T-helper 2 cell (primary cell): Measurements from ENCODE around the gene ARHGAP26.
A peak's percentile ranks its signal among the peaks of the same experiment; 100 is the strongest.
"Not testable (repeated sequence)": the region's sequence is repeated elsewhere in the genome, so short reads cannot be mapped to it uniquely, and the experiment has no call there.

Experiments used
- DNase-seq, 5 experiments: peaks; one replicate each; pipeline versions ENCODE4 v3.0.0 to v3.0.0-alpha.2; 2012 to 2022

Gene ARHGAP26

DNA sequence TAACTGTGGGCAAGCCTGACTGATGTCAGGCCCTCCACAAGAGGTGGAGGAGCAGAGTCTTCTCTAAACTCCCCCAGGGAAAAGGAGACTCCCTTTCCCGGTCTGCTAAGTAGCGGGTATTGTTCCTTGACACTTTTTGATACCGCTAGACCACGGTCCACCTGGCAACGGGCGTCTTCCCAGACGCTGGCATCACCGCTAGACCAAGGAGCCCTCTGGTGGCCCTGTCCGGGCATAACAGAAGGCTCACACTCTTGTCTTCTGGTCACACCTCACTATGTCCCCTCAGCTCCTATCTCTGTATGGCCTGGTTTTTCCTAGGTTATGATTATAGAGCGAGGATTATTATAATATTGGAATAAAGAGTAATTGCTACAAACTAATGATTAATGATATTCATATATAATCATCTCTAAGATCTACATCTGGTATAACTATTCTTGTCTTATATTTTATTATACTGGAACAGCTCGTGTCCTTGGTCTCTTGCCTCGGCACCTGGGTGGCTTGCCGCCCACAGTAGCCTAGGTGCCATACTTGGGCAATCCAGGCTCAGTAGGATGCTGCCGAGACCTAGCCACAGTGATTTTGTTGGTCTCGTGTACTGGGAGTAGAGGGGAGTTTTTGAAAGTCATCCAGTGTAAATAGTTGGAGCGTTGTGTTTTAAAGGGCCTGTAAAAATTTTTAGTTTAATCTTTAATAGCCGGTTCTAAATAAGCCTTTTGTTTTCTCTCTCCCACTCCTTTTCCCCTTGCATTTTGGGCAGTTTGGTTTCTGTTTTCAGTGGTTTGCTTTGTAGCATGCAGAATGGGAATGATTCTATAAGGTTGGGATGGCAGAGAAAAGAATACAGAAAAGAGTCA, 195.3 kb downstream of the ARHGAP26 start:
- DNase-seq = not testable (repeated sequence)

GRCh38 chr5:142966121-142966420, 195.9 kb downstream of the ARHGAP26 start:
- no peak for DNase-seq

DNA sequence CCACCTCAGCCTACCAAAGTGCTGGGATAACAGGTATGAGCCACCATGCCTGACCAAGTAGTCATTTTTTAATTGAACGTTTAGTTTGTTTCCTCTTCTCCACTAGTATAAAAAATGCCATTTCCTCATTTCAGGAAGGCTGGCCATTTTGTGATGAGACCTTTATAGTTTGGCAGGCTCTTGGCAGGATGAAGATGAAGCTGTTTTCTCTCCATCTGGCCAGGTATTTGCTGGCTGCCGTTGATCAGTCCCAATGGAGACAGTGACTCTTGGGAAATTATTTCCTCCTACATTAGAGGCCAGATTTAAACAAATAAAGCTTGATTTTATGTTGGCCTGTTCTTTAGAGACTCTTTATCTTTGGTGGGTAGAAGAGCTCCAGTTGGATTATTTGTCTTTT, 199.0 kb downstream of the ARHGAP26 start:
- no peak for DNase-seq

DNA sequence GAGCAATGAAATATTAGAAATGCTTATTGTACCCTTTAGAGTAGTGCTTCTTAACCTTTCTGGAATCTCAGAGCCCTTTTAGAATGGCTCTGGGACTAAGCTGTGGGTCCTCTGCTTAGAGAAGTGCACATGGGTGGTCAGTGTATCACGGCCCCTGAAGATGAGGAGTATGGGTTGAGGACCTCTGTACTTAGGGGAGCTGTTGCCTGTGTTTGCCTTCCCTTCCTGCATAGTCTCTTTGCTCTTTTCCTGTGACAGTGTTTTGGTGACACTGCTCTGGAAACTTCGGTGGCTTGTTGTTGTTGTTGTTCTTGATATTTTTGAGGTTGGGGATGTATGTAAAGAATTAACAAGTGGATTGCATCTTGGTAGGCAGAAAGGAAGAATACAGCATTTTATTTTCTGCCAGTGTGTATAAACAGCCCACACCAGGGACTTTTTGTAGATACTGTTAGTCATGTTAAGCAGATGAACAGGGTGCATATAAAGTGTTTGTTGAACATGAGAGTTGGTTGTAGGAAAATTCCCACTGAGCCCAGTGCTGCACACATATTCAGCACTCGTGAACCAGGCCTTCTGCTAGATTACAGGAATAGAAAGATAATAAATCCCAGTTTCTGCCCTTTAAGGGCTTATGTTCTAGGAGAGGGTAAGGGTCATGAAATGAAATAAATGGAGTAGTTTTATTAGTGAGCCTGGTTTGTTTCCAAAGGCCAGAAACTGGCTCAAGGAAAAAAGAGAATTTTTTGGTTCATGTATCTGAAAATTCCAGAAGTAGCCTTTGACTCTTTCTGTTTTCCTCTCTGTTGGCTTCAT, 199.7 kb downstream of the ARHGAP26 start:
- no peak for DNase-seq

DNA sequence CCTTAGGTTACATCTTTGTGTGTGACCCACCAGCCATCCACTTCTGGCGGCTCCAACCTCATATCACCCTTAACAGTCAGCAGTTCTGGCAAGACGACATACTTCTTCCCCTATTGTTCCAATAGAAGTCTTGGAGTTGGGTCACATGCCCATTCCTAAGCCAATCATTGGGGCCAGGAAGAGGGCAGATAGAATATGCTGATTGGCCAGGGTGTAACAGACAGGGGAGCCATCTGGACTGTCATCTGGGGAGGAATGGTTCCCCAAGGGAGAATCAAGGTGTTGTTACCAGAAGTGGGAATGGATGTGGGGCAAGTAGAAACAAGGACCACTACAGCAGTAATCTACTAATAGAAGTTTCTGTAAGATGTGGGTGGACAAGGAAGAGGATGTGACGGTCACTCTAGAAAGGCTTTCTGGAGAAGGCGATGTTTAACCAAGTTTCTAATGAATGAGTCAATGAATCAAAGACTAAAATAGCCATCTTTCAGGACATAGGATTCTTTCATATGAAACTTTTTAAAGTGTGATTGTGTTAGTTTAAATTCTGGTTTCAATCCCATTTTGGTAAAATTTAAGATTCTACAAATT, 200.4 kb downstream of the ARHGAP26 start:
- DNase-seq = no peak

DNA sequence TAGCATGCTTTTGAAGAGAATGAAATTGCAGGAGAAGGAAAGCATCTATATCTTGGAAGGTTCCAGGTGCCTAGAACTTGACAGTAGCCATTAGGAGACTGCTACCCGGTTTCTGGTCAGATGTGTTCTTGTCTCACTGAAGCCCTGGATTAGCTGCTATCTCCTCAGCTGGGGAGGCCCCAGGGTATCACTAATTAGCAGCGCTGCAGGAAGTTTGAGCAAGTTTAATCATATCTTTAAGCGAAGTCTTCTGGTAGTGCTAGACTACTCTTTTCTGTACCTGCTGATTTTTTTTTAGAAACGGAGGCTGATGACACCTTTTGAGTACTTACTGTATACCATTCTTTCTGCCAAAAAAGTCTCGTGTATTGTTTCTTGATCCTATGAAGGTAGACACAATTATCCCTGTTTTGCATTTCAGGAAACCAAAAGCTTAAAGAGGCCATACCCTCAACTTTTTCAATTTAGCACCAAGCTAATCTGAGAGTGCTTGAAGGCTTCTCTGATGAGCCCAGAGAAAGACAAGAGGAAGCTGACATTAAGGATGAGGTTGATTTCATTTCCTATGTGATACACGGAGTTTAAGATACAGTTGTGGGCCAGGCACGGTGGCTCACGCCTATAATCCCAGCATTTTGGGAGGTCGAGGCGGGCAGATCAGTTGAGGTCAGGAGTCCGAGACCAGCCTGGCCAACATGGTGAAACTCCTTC, 201.3 kb downstream of the ARHGAP26 start:
- peak in 1 of 5 experiments; percentile 29 for DNase-seq

DNA sequence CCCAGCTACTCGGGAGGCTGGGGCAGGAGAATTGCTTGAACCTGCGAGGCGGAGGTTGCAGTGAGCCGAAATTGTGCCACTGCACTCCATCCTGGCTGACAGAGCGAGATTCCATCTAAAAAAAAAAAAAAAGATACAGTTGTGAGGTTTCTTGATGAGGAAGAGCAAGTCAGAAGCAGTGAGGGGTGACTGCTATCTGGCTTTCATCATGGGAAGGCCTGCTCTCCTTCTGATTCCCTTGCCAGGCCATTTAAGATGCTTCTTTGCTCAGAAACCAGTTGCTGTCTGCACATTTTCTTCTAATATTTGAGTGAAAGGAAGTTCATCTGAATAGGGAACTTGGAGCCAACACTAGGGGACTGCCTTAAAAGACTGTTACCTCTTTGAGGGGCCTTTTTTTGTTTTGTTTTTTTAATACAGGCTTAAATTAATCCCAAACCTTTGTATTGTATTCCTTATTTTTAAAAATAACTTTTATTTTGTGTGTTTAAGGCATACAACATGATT, 201.9 kb downstream of the ARHGAP26 start:
- no peak for DNase-seq

- no peak for DNase-seq
Observed at GRCh38 chr5:142973932-142974331, 203.8 kb downstream of the ARHGAP26 start.

DNA sequence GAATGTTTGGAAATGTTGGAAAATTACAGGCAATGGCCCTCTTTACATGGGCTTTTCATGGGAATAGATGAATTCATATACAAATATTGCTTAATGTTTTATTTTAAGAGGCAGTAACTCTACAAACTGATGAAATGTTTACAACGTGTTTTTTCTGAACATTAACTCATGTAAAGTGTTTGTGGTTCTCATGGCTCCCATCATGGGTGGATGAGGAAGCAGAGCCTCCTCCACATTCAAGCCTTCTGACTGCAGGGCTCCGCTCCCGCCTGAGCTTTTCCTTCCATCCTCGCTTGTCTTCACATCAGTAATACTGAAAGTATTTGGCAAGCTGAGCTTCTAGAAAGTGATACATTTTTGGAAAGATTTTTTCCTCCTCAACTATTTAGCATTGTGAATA, 204.2 kb downstream of the ARHGAP26 start:
- no peak for DNase-seq

- no peak for DNase-seq
Observed at GRCh38 chr5:142976861-142977260, 206.7 kb downstream of the ARHGAP26 start.

GRCh38 chr5:142977363-142978051, 207.3 kb downstream of the ARHGAP26 start:
- DNase-seq = peak in 2 of 5 experiments; percentile 81 to 89

GRCh38 chr5:142978252-142978651, 208.1 kb downstream of the ARHGAP26 start:
- no peak for DNase-seq

DNA sequence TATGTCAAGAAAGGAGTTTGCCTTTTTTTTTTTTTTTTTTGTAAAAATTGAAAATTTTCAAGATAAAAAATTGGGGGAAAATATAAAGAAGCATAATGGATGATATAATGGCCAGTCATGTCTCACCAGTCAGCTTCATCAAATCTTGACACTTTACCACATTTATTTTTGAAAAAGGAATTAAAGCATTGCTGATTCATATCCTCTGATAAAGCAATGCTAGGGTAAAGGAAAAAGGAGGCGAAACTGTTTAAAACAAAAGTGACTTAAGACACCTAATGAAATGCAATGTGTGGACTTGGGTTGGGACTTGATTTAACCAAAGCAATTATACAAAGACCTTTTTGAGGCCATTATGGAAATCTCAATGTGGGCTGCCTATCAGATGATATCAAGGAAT, 208.5 kb downstream of the ARHGAP26 start:
- no peak for DNase-seq

GRCh38 chr5:142979636-142980035, 209.5 kb downstream of the ARHGAP26 start:
- no peak for DNase-seq

- DNase-seq = no peak
Observed at GRCh38 chr5:142981475-142981874, 211.3 kb downstream of the ARHGAP26 start.

DNA sequence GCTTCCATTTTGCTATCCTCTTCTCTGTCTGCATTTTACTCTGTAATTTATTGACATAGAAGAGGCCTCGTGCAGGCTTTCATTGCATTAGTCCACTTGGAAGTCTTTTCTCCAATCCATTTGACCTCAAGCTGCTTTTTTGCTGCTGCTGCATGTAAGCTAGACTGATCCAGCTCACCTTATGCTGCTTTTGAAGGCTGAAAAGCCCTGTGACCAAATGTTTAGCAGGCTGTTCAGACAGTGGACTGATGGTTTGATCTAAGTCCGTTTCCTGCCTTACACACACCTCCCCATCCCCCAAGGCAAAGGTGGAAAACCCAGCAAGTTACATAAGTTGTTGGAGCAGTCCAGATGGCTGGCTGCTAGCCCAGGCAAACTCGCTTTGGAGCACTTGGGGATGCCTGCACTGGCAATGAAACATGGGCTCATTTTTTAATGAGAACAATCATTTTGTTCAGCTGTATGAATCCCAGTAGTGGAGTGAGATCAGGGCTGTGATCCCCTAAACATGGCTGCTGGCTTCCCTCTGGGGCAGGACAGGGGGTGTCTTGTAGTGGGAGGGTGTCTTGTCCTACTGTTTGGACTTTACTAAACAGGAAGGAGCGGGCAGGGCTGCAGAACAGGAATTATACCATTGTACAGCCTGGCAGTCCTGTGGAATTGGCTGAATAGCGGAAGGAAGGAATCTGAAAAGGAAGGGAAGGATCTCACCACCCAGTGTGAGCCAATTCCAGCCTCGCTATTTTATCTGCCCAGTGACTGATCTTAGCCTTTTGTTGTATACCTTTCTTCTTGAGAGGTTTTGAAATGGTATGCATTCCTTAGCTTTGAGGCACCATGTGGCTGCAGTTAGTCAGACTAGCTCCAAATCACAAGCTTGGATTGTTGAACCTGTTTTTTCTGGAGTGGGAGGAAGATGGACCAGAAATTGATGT, 212.0 kb downstream of the ARHGAP26 start:
- no peak for DNase-seq

GRCh38 chr5:142982821-142983200, 212.6 kb downstream of the ARHGAP26 start:
- no peak for DNase-seq

DNA sequence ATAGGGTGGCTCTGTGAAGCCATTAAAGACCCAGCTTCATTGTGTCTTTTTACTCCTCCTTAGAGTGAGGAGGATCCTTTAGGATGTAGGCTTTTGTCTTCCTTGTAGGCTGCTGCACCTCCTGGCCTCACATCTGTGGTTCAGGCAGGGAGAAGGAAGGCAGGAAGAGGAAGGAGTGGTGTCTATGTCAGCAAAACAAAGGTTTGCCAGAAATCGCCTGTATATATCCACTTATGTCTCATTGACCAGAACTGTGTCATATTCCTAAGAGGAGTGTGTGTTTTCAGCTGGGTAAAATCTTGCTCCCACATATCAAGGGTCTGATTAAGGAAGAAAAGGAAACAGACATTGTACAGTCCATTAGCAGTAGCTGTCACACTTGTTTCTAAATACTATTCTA, 213.8 kb downstream of the ARHGAP26 start:
- no peak for DNase-seq

DNA sequence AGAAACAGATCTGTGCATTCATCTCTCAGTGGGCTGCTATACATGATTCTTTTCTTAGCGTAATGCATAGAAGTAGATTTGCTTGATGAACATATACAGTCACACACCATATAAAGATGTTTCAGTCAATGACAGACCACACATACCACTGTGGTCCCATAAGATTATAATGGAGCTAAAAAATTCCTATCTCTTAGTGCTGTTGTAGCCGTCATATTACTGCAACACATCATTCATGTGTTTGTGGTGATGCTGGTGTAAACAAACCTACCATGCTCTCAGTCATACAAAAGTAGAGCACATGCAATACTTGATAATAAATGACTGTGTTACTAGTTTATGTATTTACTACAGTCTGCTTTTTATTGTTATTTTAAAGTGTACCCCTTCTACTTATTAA, 214.3 kb downstream of the ARHGAP26 start:
- DNase-seq = no peak

DNA sequence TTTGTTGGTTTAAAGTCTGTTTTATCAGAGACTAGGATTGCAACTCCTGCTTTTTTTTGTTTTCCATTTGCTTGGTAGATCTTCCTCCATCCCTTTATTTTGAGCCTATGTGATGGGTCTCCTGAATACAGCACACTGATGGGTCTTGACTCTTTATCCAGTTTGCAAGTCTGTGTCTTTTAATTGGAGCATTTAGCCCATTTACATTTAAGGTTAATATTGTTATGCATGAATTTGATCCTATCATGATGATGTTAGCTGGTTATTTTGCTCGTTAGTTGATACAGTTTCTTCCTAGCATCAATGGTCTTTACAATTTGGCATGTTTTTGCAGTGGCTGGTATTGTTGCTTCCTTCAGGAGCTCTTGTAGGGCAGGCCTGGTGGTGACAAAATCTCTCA, 219.1 kb downstream of the ARHGAP26 start:
- not testable (repeated sequence) for DNase-seq

DNA sequence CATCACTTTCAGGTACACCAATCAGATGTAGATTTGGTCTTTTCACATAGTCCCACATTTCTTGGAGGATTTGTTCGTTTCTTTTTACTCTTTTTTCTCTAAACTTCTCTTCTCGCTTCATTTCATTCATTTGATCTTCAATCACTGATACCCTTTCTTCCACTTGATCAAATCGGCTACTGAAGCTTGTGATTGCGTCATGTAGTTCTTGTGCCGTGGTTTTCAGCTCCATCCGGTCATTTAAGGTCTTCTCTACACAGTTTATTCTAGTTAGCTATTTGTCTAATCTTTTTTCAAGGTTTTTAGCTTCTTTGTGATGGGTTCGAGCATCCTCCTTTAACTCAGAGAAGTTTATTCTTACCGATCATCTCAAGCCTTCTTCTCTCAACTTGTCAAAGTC, 219.9 kb downstream of the ARHGAP26 start:
- not testable (repeated sequence) for DNase-seq
